Left hindlimb (tissue), 1 donor: ENCODE data around the gene SPTBN4.
"Not testable (repeated sequence)": the region's sequence is repeated elsewhere in the genome, so short reads cannot be mapped to it uniquely, and the experiment has no call there.

ENCODE experiments used
- DNase-seq: peaks from one replicate; pipeline ENCODE4 v3.0.0-alpha.2; 2018

SPTBN4 gene

DNA sequence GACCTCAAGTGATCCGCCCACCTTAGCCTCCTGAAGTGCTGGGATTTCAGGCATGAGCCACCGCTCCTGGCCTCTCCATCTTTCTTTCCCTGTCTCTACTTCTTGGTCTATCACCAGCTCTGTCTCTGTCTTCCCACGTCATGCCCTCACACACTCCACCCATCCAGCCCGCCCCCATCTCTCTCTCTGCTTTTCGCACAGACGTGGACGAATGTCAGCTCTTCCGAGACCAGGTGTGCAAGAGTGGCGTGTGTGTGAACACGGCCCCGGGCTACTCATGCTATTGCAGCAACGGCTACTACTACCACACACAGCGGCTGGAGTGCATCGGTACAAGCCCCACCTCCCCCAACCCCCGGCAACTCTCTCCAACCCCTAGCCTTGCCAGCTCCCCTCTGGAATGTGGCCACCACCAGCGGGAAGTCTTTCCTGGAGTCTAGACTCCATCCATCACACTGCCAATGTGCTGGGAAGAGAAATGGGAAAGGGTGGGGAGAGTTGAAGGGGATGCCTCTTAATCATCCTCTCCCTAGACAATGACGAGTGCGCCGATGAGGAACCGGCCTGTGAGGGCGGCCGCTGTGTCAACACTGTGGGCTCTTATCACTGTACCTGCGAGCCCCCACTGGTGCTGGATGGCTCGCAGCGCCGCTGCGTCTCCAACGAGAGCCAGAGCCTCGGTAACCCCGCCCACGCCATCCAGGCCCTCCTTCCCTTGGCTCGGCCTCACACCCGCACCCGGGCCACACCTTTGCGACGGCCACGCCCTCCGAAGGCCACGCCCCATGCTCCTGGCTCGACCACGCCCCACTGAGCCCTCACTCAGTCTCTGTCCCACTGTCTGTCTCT, 156.8 kb downstream of the SPTBN4 start:
- no peak for DNase-seq

DNA sequence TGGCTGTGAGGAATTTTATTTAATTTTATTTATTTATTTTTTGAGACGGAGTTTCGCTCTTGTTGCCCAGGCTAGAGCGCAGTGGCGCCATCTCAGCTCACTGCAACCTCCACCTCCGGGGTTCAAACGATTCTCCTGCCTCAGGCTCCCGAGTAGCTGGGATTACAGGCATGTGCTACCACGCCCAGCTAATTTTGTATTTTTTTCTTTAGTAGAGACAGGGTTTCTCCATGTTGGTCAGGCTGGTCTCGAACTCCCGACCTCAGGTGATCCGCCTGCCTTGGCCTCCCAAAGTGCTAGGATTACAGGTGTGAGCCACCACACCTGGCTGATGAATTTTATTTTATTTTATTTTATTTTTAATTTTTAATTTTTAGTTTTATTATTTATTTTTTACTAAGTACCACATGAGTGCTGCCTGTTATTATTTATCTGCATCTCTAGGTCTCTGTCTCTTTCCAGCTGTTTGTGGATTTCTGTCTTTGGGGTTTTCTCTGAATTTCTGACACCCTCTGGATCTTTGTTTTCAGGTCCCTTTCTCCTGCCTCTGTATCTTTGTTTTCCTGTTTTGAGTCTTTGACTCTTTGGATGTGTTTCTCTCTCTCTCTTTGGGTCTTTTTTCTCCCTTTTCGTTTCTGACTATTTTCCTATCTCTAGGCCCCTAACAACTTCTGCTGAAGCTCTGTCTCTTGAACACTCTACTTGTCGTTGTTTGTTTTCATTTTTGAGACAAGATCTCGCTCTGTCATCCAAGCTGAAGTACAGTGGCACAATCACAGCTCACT, 157.8 kb downstream of the SPTBN4 start:
- DNase-seq = not testable (repeated sequence)

- no peak for DNase-seq
These were observed 158.8 kb downstream of the SPTBN4 start for GRCh38 chr19:40625406-40626120.
